ENCODE results near the gene FFAR1.

GRCh38 chr19:35380450-35381124, 32.9 kb downstream of the FFAR1 start:
- TF ChIP-seq, protein P1, sequence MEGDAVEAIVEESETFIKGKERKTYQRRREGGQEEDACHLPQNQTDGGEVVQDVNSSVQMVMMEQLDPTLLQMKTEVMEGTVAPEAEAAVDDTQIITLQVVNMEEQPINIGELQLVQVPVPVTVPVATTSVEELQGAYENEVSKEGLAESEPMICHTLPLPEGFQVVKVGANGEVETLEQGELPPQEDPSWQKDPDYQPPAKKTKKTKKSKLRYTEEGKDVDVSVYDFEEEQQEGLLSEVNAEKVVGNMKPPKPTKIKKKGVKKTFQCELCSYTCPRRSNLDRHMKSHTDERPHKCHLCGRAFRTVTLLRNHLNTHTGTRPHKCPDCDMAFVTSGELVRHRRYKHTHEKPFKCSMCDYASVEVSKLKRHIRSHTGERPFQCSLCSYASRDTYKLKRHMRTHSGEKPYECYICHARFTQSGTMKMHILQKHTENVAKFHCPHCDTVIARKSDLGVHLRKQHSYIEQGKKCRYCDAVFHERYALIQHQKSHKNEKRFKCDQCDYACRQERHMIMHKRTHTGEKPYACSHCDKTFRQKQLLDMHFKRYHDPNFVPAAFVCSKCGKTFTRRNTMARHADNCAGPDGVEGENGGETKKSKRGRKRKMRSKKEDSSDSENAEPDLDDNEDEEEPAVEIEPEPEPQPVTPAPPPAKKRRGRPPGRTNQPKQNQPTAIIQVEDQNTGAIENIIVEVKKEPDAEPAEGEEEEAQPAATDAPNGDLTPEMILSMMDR (conservative IDR thresholded peaks at IDR 0.05) = no peak
- no peak for TF ChIP-seq ZFX (IDR thresholded peaks at IDR 0.05)

Measured in C4-2B (cell line).